Activated effector memory CD4-positive, alpha-beta T cell treated with Interleukin-2 at 50 U/mL for 16 hours (primary cell): ENCODE data around the gene RXFP4.
A peak's percentile ranks its signal among the peaks of the same experiment; 100 is the strongest.

Experiments
- DNase-seq: peaks from one replicate; pipeline ENCODE4 v3.0.0-alpha.2; 2020

Gene RXFP4

DNA sequence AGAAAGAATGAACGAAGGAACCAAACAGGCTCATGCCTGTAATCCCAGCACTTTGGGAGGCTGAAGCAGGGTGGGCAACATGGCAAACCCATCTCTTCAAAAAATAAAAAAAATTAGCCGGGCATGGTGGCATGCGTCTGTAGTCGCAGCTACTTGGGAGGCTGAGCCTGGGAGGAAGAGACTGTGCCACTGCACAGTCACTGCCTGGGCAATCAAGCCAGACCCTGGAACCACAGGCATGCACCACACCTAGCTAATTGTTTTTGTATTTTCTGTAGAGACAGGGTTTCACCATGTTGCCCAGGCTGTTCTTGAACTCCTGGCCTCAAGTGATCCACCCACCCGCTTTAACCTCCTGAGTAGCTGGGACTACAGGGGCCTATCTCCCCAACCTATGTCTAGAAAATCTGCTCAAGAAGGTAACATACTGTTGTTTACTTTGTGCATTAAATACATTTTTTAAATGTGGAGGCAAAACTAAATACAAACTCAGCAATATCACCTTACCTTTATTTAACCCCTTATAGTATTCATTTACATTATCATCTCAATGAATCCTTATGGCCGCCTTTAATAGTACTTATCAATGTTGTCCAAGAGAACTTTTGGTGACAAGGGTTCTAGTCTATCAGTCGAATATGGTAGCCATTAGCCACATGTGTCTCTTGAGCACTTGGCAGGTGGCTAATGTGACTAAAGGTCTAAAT is 10.0 kb upstream of the RXFP4 start:
- no peak for DNase-seq

DNA sequence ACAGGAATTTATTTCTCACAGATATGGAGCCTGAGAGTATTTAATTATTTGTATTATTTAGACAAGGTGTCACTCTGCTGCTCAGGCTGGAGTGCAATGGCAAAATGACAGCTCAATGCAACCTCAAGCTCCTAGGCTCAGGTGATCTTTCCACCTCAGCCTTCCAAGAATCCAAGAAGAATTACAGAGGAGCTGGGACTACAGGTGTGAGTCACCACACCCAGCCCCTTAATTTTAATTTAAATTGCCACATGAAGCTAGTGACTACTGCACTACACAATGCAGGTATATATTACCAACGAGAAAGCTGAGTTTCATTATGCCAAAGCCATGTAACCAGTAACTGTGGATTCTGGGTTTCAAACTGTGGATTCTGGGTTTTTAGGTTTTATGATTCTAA is 9.4 kb upstream of the RXFP4 start:
- DNase-seq, result no peak

DNA sequence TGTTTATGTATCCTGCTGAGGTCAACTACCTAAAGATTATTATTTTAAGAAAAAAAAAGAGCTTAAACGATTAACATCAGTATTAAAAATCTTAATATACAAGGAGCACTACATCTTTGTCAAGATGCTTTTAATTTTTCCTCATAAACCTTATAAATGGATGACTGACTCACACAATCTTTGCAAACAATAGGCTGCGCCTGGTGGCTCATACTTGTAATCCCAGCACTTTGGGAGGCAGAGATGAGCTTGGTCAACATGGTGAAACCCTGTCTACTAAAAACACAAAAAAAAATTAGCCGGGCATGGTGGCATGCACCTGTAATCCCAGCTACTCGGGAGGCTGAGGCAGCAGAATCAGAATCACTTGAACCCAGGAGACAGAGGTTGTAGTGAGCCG is 9.0 kb upstream of the RXFP4 start:
- DNase-seq, result no peak

DNA sequence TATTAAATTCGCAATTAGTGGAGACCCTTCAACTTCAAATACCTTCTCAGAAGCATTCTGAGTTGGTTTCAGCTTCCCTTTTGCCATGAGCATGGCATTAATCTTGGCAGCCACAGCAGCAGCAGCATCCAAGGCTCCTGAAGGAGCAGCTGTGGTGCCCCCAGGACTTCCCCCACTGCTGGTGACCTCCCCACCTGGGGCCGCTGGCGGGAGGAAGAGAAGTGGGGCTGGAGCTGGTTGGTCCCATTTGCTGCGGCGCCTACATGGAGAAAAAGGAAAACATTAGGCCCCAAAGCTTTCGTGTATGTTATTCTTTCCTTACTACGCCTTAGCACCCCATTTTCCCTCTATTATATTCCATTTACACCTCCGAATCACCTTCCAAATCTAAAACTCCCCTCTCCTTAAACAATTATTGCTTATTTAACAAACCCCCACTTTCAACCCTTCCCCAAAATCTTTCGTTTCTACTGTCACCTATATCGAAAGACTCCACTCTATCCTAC is 7.8 kb upstream of the RXFP4 start:
- no peak for DNase-seq

- DNase-seq, result peak; percentile 92
Observed at GRCh38 chr1:155934097-155934935, 7.1 kb upstream of the RXFP4 start, which contains the start of gene KHDC4. Gene KHDC4, minus strand, starts transcription at chr1:155934413. Its CDS starts 40 bp downstream, at chr1:155934373.

GRCh38 chr1:155934936-155935590 is 6.4 kb upstream of the RXFP4 start:
- no peak for DNase-seq

- no peak for DNase-seq
Observed at GRCh38 chr1:155938220-155938627, 3.2 kb upstream of the RXFP4 start.

- no peak for DNase-seq
Observed at GRCh38 chr1:155940482-155940992, 901 bp upstream of the RXFP4 start.

DNA sequence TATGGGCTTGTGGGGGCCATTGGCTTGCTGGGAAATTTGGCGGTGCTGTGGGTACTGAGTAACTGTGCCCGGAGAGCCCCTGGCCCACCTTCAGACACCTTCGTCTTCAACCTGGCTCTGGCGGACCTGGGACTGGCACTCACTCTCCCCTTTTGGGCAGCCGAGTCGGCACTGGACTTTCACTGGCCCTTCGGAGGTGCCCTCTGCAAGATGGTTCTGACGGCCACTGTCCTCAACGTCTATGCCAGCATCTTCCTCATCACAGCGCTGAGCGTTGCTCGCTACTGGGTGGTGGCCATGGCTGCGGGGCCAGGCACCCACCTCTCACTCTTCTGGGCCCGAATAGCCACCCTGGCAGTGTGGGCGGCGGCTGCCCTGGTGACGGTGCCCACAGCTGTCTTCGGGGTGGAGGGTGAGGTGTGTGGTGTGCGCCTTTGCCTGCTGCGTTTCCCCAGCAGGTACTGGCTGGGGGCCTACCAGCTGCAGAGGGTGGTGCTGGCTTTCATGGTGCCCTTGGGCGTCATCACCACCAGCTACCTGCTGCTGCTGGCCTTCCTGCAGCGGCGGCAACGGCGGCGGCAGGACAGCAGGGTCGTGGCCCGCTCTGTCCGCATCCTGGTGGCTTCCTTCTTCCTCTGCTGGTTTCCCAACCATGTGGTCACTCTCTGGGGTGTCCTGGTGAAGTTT is 550 bp downstream of the RXFP4 start:
- no peak for DNase-seq

DNA sequence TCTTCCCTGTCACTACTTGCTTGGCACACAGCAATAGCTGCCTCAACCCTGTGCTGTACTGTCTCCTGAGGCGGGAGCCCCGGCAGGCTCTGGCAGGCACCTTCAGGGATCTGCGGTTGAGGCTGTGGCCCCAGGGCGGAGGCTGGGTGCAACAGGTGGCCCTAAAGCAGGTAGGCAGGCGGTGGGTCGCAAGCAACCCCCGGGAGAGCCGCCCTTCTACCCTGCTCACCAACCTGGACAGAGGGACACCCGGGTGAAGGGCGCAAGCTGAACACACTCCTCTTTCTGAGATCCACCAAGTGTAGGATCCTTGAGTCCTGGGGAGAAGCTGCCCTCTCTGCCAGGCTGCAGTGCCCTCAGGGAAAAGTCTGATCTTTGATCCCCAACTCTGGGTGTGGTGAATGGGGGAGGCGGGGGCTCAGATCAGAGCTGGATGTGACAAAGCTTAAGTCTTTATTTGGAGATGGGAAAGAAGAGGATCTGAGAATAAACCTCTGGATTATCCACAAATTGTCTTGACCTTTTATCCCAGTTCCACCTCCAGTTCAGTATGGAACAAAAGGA is 1.2 kb downstream of the RXFP4 start:
- DNase-seq, result no peak

DNA sequence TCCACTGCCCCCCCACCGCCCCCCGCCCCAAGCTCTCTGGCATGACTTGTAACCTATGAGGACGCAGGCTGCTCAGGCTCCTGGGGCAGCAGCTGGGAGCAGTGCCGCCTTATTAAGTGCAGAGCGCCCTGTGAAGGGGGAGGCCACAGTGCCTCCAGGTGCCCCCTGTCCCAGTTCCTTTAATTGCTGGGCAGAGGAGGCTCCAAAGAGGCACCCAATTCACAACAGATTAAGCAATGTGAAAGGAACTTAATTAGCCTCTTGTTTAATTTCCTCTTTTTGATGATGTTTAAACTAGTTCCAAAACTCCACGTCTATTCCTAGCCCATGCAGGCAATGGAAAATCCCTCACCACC is 3.0 kb downstream of the RXFP4 start:
- no peak for DNase-seq

DNA sequence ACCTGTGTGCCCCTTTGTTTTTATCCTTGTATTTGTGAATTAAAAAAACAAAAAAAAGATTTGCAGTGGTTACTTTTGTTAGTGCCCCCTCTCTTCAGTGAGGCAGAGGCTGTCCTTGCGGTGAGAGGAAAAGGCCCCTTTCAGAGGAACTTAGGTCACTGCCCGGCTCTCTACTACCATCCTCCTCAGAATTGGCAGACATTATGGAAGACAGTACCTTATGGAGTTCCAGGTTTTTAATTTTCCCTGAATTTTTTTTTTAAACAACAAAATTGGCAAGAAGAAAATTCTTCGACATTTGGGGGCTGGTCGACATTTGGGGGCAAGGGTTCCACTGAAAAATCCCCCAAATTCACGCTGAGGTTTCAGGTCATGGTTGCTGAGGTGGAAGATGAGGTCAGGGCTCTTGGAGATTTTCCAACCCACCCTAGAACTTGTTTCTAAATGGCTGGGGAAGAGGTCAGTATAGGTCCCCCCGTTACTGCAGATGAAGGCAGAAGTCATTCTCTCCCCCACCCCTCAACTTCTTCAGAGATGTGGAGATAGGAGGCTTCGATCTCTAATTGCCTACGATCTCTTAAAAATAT is 5.3 kb downstream of the RXFP4 start:
- DNase-seq, result no peak

DNA sequence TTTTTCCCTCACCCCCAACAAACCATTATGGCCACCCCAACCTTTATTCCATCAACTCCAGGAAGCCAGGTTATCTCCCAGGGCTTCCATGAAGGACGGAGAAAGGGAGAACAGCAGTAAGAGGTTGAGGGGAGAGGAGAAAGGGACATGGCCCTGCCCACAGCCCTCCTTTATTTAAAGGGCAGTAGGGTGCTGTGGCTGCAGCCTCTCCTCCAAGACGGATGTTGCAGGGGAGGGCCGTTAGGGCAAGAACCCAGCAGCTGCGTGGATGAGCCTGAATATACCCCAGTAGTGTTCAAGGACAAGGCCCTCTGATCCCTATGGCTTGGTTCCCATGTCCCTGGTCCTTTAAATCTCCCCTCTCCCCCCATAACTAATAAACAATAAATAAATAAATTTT is 5.9 kb downstream of the RXFP4 start:
- DNase-seq, result no peak

- DNase-seq, result no peak
Observed at GRCh38 chr1:155947741-155948140, 6.3 kb downstream of the RXFP4 start.

- DNase-seq, result no peak
Observed at GRCh38 chr1:155950829-155951228, 9.4 kb downstream of the RXFP4 start.

DNA sequence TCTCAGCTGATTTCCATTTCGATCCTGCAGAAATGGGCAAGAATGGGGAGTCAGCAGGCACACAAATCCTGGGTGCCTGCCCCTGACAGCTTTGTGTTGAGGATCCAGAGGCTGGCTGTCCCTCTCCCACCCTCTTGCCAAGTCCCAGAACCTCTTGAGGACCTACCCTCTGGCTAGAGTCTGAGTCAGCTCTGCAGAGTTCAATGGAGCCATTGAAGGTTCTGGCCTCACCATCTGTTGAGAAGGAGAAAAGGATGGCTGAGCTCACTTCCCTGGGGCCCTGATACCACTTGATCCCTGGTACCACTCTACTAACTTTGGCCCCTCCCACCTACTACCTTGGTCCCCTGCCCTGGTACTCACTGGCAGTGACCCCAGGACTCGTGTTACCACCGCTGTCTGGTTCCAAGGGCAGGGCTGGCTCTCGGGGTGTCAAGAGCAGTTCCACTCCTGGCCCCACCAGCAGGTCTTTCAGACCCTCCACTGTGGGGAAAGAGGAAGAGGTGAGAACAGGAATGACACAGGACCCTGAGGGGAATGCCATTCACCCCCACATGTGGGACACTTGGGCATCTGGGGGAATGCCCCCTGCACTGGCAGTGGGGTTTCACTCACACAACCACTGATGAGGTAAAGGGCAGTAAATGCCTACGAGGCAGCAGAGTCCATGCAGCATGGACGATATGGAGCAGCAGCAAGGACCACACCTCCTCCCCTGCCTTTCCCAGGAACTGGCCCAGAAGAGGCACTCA is 10.5 kb downstream of the RXFP4 start:
- no peak for DNase-seq

GRCh38 chr1:155952505-155952890 is 11.1 kb downstream of the RXFP4 start:
- DNase-seq, result no peak

- DNase-seq, result no peak
Observed at GRCh38 chr1:155954645-155955044, 13.2 kb downstream of the RXFP4 start.

- DNase-seq, result no peak
Observed at GRCh38 chr1:155957411-155957915, 16.0 kb downstream of the RXFP4 start.

DNA sequence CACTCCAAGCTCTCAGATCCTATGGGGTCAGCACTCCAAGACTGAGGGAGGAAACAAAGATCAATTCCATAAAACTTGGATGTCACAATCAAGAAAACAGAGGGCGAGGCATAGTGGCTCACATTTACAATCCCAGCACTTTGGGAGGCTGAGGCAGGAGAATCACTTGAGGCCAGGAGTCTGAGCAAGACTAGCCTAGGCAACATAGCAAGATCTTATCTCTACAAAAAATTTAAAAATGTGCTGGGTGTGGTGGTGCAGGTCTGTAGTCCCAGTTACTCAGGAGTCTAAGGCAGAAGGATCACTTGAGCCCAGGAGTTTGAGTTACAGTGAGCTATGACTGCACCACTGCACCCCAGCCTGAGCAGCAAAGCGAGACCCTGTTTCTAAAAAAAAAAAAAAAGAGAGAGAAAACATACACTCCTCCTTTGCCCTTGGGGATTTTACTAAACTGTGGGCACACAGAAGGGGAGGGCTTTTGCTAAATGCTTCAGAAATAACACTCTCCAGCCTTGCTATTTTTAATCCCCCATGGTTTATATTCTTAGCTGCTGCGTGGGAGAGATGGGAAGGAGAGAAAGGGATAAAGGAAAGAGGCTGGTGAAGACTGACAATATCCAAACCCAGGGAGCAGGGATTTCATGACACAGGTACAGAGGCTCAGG is 18.8 kb downstream of the RXFP4 start:
- DNase-seq, result no peak

GRCh38 chr1:155961937-155962336 is 20.5 kb downstream of the RXFP4 start:
- DNase-seq, result no peak
